Stomach (tissue), 4 donors: ENCODE results near the gene ARHGEF39.

Source experiments
- POLR2A ChIP-seq, 4 donors: fragments of 450-650 bp; IDR thresholded peaks; one replicate each; pipeline ENCODE4 v1.6.1; 2016; ENCODE audit warnings: antibody characterized with exemption in 4 of 4, control low read depth in 2 of 4, mild to moderate bottlenecking in 1 of 4, moderate library complexity in 1 of 4
- TF ChIP-seq, protein P1 (sequence below), 7 experiments: fragments of 450-650 bp in 4 of 7; fragments of 200-600 bp in 3 of 7; sonication (generic) in 3 of 7; IDR thresholded peaks; one replicate each; pipeline ENCODE4 v1.5.1; 2016 to 2019; ENCODE audit warnings: antibody characterized with exemption in 7 of 7, control low read depth in 2 of 7, mild to moderate bottlenecking in 1 of 7

DNA sequence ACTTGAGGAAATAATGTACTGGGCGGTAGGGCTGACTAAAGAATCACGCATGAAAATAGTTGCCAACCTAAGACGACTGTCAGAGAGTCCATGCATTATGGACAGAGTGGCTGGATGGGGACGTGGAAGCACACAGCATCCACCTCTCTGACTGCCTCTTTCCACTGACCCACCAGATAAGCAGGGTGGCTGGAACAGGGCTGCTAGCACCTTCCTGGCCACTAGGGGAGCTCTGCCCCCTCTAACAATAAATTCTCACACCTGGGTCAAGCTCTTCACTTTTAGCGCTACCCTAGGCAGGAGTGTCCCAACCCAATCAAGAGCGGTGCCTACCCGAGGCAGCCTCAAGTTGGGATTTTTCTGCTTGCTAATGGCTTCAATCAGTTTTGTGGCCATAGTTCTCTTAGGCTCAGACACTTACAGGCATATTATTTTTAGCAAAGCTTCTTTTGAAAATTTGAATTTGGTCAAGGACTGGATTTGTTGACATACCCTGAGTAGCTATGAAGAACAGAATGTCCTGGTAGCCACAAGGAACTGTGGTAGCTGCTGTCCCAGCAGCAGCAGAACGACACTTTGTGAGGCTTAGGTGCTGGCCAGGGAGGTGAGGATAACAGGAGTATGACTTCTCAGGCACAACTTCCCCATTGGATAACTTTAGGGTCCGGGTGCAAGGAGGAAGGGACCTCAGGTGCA, 31.7 kb upstream of the ARHGEF39 start:
- TF ChIP-seq, protein P1, sequence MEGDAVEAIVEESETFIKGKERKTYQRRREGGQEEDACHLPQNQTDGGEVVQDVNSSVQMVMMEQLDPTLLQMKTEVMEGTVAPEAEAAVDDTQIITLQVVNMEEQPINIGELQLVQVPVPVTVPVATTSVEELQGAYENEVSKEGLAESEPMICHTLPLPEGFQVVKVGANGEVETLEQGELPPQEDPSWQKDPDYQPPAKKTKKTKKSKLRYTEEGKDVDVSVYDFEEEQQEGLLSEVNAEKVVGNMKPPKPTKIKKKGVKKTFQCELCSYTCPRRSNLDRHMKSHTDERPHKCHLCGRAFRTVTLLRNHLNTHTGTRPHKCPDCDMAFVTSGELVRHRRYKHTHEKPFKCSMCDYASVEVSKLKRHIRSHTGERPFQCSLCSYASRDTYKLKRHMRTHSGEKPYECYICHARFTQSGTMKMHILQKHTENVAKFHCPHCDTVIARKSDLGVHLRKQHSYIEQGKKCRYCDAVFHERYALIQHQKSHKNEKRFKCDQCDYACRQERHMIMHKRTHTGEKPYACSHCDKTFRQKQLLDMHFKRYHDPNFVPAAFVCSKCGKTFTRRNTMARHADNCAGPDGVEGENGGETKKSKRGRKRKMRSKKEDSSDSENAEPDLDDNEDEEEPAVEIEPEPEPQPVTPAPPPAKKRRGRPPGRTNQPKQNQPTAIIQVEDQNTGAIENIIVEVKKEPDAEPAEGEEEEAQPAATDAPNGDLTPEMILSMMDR (IDR thresholded peaks at IDR 0.05), result peak in 5 of 7 experiments; percentile 86 to 94 (median 91)
- no peak for TF ChIP-seq POLR2A (IDR thresholded peaks at IDR 0.05)
